Fibroblast of skin of left biceps (primary cell): Measurements from ENCODE around the gene SQOR.
A peak's percentile ranks its signal among the peaks of the same experiment; 100 is the strongest.

Experiments used
- DNase-seq, 2 experiments: peaks; one replicate each; pipeline ENCODE4 v3.0.0-alpha.2; 2013; ENCODE audit warnings: low read depth in 2 of 2

Gene SQOR

GRCh38 chr15:45660231-45660979, 25.6 kb downstream of the SQOR start:
- DNase-seq = no peak

DNA sequence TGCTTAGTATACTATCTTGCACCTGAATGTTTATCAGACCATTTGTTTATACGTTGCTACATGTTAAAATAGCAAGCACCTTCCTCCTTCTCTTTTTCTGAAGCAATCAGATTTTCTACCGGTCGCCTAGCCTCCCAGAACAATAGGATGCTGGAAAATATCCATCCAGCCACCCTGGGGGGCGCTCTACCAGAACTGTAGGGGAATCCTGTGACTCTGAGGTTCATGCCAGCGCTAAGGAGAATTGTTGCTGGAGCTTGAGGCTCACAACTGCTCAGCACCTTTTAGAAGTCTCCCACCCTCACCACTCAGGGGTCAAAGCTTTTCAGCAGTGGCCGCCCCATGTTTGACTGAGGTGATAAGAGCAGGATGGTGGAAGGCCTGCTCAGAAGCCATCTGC, 27.5 kb downstream of the SQOR start:
- no peak for DNase-seq

DNA sequence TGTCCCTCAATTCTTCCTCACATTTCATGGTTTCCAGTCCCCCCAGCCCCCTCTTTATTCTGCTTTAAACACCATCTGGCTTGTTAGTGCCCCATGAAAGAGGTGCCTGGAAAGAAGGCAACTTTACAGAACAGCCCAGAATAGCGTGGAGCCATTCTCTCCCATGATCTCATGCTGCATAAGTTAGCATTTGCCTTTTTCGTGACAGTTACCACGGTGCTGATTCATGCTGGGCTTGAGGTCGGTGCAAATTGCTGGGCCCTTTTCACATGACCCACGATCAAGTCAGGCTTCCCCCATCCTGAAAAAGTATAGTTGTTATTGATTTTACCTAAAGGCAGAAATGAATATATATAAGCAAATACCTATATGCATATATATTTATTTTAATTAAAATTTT, 29.6 kb downstream of the SQOR start:
- DNase-seq = no peak

DNA sequence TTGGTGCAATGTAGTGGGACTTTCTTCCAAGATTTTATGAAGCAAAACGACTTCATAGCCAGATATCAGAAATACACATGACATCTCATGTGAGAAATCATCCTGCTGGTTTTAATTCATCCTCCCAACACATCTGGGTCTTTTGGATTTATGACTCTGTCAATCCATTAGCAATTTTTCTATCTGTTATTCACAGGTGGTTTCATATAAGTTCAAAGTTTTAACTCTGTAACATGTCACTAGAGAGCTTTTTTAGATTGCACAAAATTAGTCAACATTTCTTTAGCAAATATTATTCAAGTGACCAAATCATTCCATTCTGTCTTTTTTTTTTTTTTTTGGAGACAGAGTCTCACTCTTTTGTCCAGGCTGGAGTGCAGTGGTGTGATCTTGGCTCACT, 30.4 kb downstream of the SQOR start:
- no peak for DNase-seq

GRCh38 chr15:45666119-45666875, 31.5 kb downstream of the SQOR start:
- DNase-seq = no peak

GRCh38 chr15:45667002-45667401, 32.2 kb downstream of the SQOR start:
- no peak for DNase-seq

DNA sequence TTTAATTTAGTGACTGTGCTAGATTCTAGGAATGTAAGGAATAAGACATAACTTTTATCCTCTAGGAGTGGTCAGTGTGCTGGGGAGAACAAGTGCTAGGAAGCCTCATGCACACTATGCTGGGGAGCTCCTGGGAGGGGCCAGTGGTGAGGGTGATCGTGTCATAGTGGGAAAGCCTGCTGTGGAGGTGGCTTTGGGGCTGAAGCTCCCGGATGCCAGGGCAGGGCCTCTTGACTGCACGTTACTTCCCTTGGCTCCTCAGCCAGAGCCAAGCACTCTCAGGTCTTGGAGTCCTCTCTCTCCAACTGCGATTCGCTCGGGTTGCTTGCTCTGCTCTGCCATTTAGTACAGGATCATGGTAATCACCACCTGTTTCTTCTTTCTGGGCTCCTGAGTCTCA, 33.6 kb downstream of the SQOR start:
- DNase-seq = no peak

DNA sequence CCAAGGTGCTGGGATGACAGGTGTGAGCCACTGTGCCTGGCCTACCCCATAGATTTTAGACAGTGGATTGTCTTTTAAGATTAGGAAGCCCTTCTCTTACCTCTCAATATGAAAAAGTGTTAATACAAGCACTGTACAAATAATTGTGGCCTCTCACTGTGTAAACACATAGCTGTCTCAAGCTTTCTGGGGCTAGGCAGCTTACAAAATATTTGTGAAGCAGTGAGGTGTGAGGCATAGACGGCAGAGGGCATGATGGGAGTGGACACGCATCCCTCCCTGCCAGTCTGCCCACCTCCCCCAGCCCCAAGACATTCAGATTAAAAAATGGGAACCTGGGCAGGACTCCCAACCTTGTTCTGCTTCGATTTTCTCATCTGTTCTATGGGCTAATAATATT, 34.6 kb downstream of the SQOR start:
- DNase-seq = no peak

GRCh38 chr15:45670091-45670490, 35.3 kb downstream of the SQOR start:
- DNase-seq = peak; percentile 41 to 43

DNA sequence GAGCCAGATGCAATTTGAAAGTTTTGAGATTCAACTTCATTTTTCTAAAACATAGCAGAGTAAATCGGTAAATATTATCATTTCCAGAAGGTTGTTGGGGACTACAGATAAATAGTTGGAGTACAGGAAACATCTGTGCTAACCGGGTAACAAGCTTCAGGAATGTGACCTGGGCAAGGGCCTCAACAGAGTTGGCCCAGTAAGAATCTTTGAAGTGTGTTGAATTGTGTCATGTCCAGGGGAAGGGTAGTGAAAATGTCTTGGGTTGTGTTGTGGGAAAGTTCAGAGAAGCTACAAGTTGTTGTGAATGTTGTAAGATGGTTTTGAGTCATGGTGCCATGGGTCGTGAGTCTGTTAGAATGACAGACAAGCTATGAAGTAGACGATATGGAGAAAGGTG, 35.7 kb downstream of the SQOR start:
- no peak for DNase-seq

DNA sequence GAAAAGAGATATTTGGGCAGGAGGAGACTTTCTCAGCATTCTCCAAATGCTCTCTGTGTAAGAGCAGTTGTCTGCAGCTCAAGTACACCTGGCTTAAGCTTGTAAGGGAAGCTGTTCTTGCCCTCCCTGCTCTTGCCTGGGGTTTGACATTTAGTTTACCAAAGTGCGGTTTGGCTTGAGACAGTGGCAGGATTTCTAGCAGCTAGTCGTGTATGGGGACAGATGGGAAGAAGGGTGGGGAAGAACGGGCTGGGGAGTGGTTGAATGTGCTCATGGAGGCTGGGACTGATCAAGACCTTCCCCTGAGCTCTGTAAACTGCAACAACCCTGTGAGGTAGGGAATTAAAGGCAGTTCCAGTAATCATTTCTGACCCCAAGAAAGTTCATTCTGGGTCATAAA, 39.8 kb downstream of the SQOR start:
- DNase-seq = no peak

- no peak for DNase-seq
Measured at GRCh38 chr15:45677797-45678196, 43.0 kb downstream of the SQOR start.

DNA sequence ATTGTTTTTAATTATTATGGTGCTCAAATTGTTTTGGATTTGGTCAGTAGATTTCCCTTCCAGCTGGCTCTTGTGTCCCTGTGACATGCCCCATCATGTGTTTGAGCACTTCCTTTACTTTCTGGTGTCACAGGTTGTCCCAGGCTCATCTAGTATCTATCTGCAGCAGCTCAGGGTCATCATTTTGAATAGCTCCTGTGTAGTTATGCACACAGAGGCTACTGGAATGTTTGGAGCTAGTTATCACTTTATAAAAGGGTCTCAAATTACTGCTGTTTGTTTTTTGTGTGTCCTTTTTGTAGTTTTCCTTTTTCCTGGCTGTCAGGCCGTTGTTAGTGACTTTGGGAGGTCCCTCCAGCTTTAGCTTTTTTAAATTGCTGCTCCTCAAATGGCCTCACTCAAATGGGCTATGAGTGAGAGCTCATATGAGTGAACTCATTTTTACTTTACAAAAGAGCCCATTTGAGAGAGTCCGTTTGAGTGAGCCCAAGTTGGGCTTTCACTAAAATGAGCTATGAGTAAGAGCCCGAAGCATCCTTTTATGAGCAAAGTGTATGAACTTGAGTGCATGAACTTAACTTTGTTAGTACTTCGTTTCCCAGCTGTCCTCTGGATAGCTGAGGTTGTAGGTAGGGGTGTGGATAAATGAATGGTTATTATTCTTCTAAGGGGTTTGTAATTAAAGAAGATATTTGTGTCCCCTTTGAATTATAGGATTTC, 43.8 kb downstream of the SQOR start:
- DNase-seq = no peak

GRCh38 chr15:45684533-45684932, 49.7 kb downstream of the SQOR start:
- DNase-seq = no peak

GRCh38 chr15:45689616-45690015, 54.8 kb downstream of the SQOR start:
- no peak for DNase-seq

- no peak for DNase-seq
Measured at GRCh38 chr15:45690581-45691260, 55.9 kb downstream of the SQOR start.

- DNase-seq = no peak
Measured at GRCh38 chr15:45701108-45701507, 66.3 kb downstream of the SQOR start.

DNA sequence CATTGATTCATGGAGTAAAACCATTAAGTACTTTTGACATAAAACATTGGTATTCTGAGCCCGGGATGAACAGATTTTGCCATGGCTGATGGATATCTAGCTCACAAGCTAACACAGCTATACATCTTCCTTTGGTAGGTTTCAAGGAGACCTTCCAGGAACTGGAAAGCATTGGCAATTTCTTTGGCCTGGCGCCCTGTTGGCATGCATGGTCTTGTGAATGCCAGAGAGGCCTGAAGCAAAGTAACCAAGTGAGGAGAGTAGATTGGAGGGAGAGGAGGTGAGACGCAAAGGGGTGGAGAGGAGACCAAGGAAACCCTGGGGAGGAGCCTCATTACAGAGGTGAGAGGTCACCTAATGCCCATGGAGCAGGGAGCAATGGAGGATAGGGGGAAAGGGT, 67.2 kb downstream of the SQOR start:
- DNase-seq = no peak

- DNase-seq = no peak
Measured at GRCh38 chr15:45703670-45704328, 69.0 kb downstream of the SQOR start.

GRCh38 chr15:45704329-45705249, 69.8 kb downstream of the SQOR start:
- no peak for DNase-seq
